ENCODE measurements around the gene METAP1D. TPM values are rescaled to one million over a fixed set of nuclear protein-coding genes. Genes with fewer than 3 reads are reported as not detected.
A peak's percentile ranks its signal among the peaks of the same experiment; 100 is the strongest.

METAP1D gene
- total RNA-seq, 1 experiment from 2014 or later: 32.4 TPM

- H3K79me2 ChIP-seq (ENCODE audit: low read depth): no peaks in the 10 kb centered on the region
- TF ChIP-seq CTCF (conservative IDR thresholded peaks at IDR 0.05) (no peak), EZH2 (IDR thresholded peaks at IDR 0.05; ENCODE audit: low read depth) (no peak)
- H3K4me2 ChIP-seq: peak overlapping the region; percentile 95
- H3K4me3 ChIP-seq: peak overlapping the region; percentile 73; the same call in 1 of the 2 replicates
- ChIA-PET POLR2A (ENCODE audit: unreplicated experiment) (interaction anchor here (0.6 to 0.7 kb wide), 2 partner anchors 112 to 244 kb away, joined by 5 to 7 read pairs; no protein-coding TSS in a partner anchor), CTCF (interaction anchor here (0.5 to 2.2 kb wide), 5 partner anchors 52 to 388 kb away, joined by 3 to 6 read pairs (median 4); no protein-coding TSS in a partner anchor)
- H3K9me2 ChIP-seq (ENCODE audit: insufficient read depth): no peaks in the 10 kb centered on the region
- H3F3A ChIP-seq (ENCODE audit: insufficient read depth, low read depth): peaks cover 47% of the 10 kb centered on the region
- DNase-seq: peak in 1 of 2 experiments; percentile 44
- H4K20me1 ChIP-seq (ENCODE audit: insufficient read depth): no peaks in the 10 kb centered on the region
- H3K9me3 ChIP-seq (ENCODE audit: insufficient read depth, low read depth): no peaks in the 10 kb centered on the region
- no peak overlapping the region for H3K27ac ChIP-seq
- no peaks in the 10 kb centered on the region for H3K36me3 ChIP-seq (ENCODE audit: low read depth)
- peak overlapping the region; percentile 97 for H2AFZ ChIP-seq
- peaks cover 46% of the 10 kb centered on the region for H3K4me1 ChIP-seq (replicated peaks; ENCODE audit: insufficient read depth)
- no TSS peak for BruUV-seq (replicated peaks)
- H3K27me3 ChIP-seq (ENCODE audit: insufficient read depth, low read depth): no peaks in the 10 kb centered on the region
- intact Hi-C loops (cut with micrococcal nuclease; ENCODE audit: unreplicated experiment): no loop called here
These were observed 97.1 kb downstream of the METAP1D start for GRCh38 chr2:172096626-172097547.

GRCh38 chr2:172097557-172098131 is 97.9 kb downstream of the METAP1D start:
- ChIA-PET POLR2A (ENCODE audit: unreplicated experiment) (interaction anchor here (0.6 kb wide), 1 partner anchor 175 kb away, joined by 3 read pairs; the partner anchor contains the start of gene HAT1), CTCF (interaction anchor here (0.6 kb wide), 1 partner anchor 174 kb away, joined by 5 read pairs; no protein-coding TSS in a partner anchor)
- intact Hi-C loops (cut with micrococcal nuclease; ENCODE audit: unreplicated experiment): loop anchor here (1.0 to 2.0 kb wide), 2 partner anchors 174 to 459 kb away; partner anchors contain the start of gene PDK1
- H3K27ac ChIP-seq: no peak overlapping the region
- H3K4me1 ChIP-seq (replicated peaks; ENCODE audit: insufficient read depth): peaks cover 51% of the 10 kb centered on the region
- peaks cover 47% of the 10 kb centered on the region for H3F3A ChIP-seq (ENCODE audit: insufficient read depth, low read depth)
- H3K4me3 ChIP-seq: peak overlapping the region; percentile 73; the same call in 1 of the 2 replicates
- no peaks in the 10 kb centered on the region for H3K36me3 ChIP-seq (ENCODE audit: low read depth)
- no peaks in the 10 kb centered on the region for H3K9me2 ChIP-seq (ENCODE audit: insufficient read depth)
- H3K4me2 ChIP-seq: peak overlapping the region; percentile 95
- no TSS peak for BruUV-seq (replicated peaks)
- no peak for DNase-seq
- no peaks in the 10 kb centered on the region for H3K9me3 ChIP-seq (ENCODE audit: insufficient read depth, low read depth)
- no peak for TF ChIP-seq CTCF (conservative IDR thresholded peaks at IDR 0.05)
- no peak for TF ChIP-seq EZH2 (IDR thresholded peaks at IDR 0.05; ENCODE audit: low read depth)
- no peaks in the 10 kb centered on the region for H3K79me2 ChIP-seq (ENCODE audit: low read depth)
- no peaks in the 10 kb centered on the region for H3K27me3 ChIP-seq (ENCODE audit: insufficient read depth, low read depth)
- H4K20me1 ChIP-seq (ENCODE audit: insufficient read depth): no peaks in the 10 kb centered on the region
- H2AFZ ChIP-seq: peak overlapping the region; percentile 97; the same call in 1 of the 2 replicates

DNA sequence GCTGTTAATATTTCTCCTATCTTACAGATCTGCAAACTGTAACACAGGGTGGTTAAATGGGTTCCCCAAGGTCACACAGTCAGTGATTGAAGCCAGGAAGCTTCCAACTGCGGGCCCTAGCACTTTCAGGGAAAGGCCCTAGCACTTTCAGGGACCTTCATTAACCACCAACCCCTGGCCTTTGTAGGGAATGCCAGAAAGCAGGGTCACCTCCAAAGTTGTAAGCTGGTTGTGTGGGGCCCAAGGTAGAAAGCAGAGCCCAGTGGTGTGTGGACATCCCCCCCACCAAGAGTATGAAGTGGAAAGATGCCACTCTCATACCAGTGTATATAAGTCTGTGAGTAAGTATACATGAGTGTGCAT is 98.5 kb downstream of the METAP1D start:
- ChIA-PET POLR2A (ENCODE audit: unreplicated experiment) (interaction anchor here (0.6 kb wide), 1 partner anchor 176 kb away, joined by 3 read pairs; the partner anchor contains the start of gene HAT1), CTCF (no interaction called here)
- Histone ChIP-seq H3K9me2 (ENCODE audit: insufficient read depth) (no peaks in the 10 kb centered on the region), H3K9me3 (ENCODE audit: insufficient read depth, low read depth) (no peaks in the 10 kb centered on the region), H3K36me3 (ENCODE audit: low read depth) (no peaks in the 10 kb centered on the region), H3K4me2 (peak overlapping the region; percentile 95), H3K27me3 (ENCODE audit: insufficient read depth, low read depth) (no peaks in the 10 kb centered on the region), H3K27ac (peak overlapping the region; percentile 37), H2AFZ (no peak overlapping the region; the same call in 1 of the 2 replicates), H3F3A (ENCODE audit: insufficient read depth, low read depth) (peaks cover 47% of the 10 kb centered on the region), H3K4me1 (replicated peaks; ENCODE audit: insufficient read depth) (peaks cover 51% of the 10 kb centered on the region), H4K20me1 (ENCODE audit: insufficient read depth) (no peaks in the 10 kb centered on the region), H3K79me2 (ENCODE audit: low read depth) (no peaks in the 10 kb centered on the region), H3K4me3 (peak overlapping the region; percentile 68; the same call in 1 of the 2 replicates)
- BruUV-seq (replicated peaks): no TSS peak
- DNase-seq: no peak
- TF ChIP-seq CTCF (conservative IDR thresholded peaks at IDR 0.05) (no peak), EZH2 (IDR thresholded peaks at IDR 0.05; ENCODE audit: low read depth) (no peak)
- intact Hi-C loops (cut with micrococcal nuclease; ENCODE audit: unreplicated experiment): loop anchor here (1.0 to 2.0 kb wide), 2 partner anchors 175 to 459 kb away; partner anchors contain the start of gene PDK1

Data from PC-9 (cell line).